Measurements from ENCODE around the gene C2CD2.

The C2CD2 gene

GRCh38 chr21:41881051-41881450 lies 72.8 kb downstream of the C2CD2 start:
- DNase-seq: no peak

- no peak for DNase-seq
Measured at GRCh38 chr21:41880153-41880552, 73.7 kb downstream of the C2CD2 start.

- peak; percentile 89 for DNase-seq
Measured at GRCh38 chr21:41879190-41879998, 74.4 kb downstream of the C2CD2 start, which contains the start of gene PRDM15. Gene PRDM15, minus strand, starts transcription at chr21:41879344. Its CDS starts 18,981 bp downstream, at chr21:41860363.

- peak; percentile 91 for DNase-seq
Measured at GRCh38 chr21:41878831-41879189, 75.0 kb downstream of the C2CD2 start.

GRCh38 chr21:41877901-41878830 lies 75.7 kb downstream of the C2CD2 start:
- DNase-seq: no peak

GRCh38 chr21:41876928-41877652 lies 76.7 kb downstream of the C2CD2 start:
- DNase-seq: no peak

GRCh38 chr21:41876396-41876795 lies 77.4 kb downstream of the C2CD2 start:
- DNase-seq: no peak

- DNase-seq: no peak
Measured at GRCh38 chr21:41875086-41875485, 78.7 kb downstream of the C2CD2 start.

- DNase-seq: no peak
Measured at GRCh38 chr21:41874611-41875010, 79.2 kb downstream of the C2CD2 start.

GRCh38 chr21:41873426-41873825 lies 80.4 kb downstream of the C2CD2 start:
- no peak for DNase-seq

- no peak for DNase-seq
Measured at GRCh38 chr21:41873005-41873404, 80.8 kb downstream of the C2CD2 start.

- no peak for DNase-seq
Measured at GRCh38 chr21:41871293-41872030, 82.4 kb downstream of the C2CD2 start.

- no peak for DNase-seq
Measured at GRCh38 chr21:41869771-41870170, 84.0 kb downstream of the C2CD2 start.

- DNase-seq: no peak
Measured at GRCh38 chr21:41868062-41868710, 85.6 kb downstream of the C2CD2 start.

- no peak for DNase-seq
Measured at GRCh38 chr21:41867313-41867712, 86.5 kb downstream of the C2CD2 start.

GRCh38 chr21:41866274-41866809 lies 87.5 kb downstream of the C2CD2 start:
- no peak for DNase-seq

- no peak for DNase-seq
Measured at GRCh38 chr21:41865002-41865777, 88.6 kb downstream of the C2CD2 start.

- no peak for DNase-seq
Measured at GRCh38 chr21:41864311-41865001, 89.4 kb downstream of the C2CD2 start.

- no peak for DNase-seq
Measured at GRCh38 chr21:41863439-41863740, 90.4 kb downstream of the C2CD2 start.

- no peak for DNase-seq
Measured at GRCh38 chr21:41861987-41862386, 91.8 kb downstream of the C2CD2 start.

Measured in right hindlimb (tissue), 1 donor.